Tibial nerve (tissue), 4 donors: ENCODE data around the gene RANBP6. TPM values are rescaled to one million over a fixed set of nuclear protein-coding genes. Genes with fewer than 3 reads are reported as not detected.
A peak's percentile ranks its signal among the peaks of the same experiment; 100 is the strongest.

Source experiments
- DNase-seq, 2 donors: peaks; one replicate each; pipeline ENCODE4 v3.0.0-alpha.2; 2019; ENCODE audit warnings: low spot score in 2 of 2
- H3K27ac ChIP-seq, 4 donors: fragments of 200-600 bp; sonication (generic) in 3 of 4; one replicate each; pipeline ENCODE4 v1.5.1; 2017 to 2019; ENCODE audit warnings: mild to moderate bottlenecking in 1 of 4
- H3K27me3 ChIP-seq, 2 donors: fragments of 200-600 bp; sonication (generic) in 1 of 2; one replicate each; pipeline versions ENCODE4 v1.5.1 to v1.6.0; 2017 to 2019
- H3K36me3 ChIP-seq, 3 donors: fragments of 200-600 bp; sonication (generic); one replicate each; pipeline ENCODE4 v1.5.1; 2018 to 2019
- H3K4me1 ChIP-seq, 4 donors: fragments of 200-600 bp; sonication (generic) in 3 of 4; one replicate each; pipeline ENCODE4 v1.5.1; 2017 to 2019
- H3K4me3 ChIP-seq, 4 donors: fragments of 200-600 bp; sonication (generic) in 3 of 4; one replicate each; pipeline ENCODE4 v1.5.1; 2017 to 2019; ENCODE audit warnings: mild to moderate bottlenecking in 1 of 4, moderate library complexity in 1 of 4
- H3K9me3 ChIP-seq, 4 donors: fragments of 200-600 bp; sonication (generic) in 3 of 4; one replicate each; pipeline ENCODE4 v1.5.1; 2017 to 2019
- EP300 ChIP-seq, 2 donors: sonication (generic); formaldehyde crosslinking; IDR thresholded peaks; one replicate each; pipeline ENCODE4 v1.6.1; 2017; ENCODE audit warnings: antibody characterized with exemption in 2 of 2, mild to moderate bottlenecking in 1 of 2
- POLR2A ChIP-seq, 2 donors: fragments of 450-650 bp; IDR thresholded peaks; one replicate each; pipeline ENCODE4 v1.6.1; 2017; ENCODE audit warnings: antibody characterized with exemption in 2 of 2, mild to moderate bottlenecking in 2 of 2, moderate library complexity in 2 of 2
- WGBS, 2 donors: methylation state at CpG; one replicate each; pipeline ENCODE4 v1.1.5; 2018; 5-methylcytosine and 5-hydroxymethylcytosine counted together
- total RNA-seq, 4 donors: library from RNA; depleted of rRNA; stranded (reverse); fragments of >200 nt; gene quantifications; one replicate each; pipeline ENCODE4 v1.1.0, GENCODE V29; 2016
- TF ChIP-seq, protein P1 (sequence below), 5 experiments: fragments of 200-600 bp in 3 of 5; fragments of 450-650 bp in 2 of 5; sonication (generic) in 3 of 5; IDR thresholded peaks; one replicate each; pipeline ENCODE4 v1.5.1; 2016 to 2019; ENCODE audit warnings: antibody characterized with exemption in 5 of 5, mild to moderate bottlenecking in 3 of 5, moderate library complexity in 2 of 5

RANBP6 gene
- total RNA-seq, 4 donors from 2014 or later = 8.8 to 19.9 (median 11.5) TPM

DNA sequence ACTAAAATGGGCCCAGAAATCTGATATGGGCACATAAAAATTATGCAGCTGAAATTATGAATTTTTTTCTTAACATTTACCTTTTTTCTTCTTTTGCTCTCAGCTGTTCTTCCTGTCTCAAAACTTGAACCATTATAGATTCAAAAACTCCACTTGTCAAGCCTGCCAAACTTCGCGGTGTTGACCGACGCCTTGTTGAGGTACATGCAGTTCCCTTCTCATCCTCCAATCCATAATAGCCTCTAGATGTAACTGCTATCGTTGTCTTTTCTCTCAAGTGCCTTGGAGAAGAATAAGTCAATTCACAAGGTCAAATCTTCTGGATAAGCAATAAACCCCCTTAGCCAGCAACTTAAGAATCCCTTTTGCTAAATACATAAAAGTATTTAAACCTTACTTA lies 27.2 kb downstream of the RANBP6 start:
- H3K27me3 ChIP-seq = no peaks in the 10 kb centered on the region
- no peak overlapping the region for H3K4me3 ChIP-seq
- DNase-seq = no peak
- no peak overlapping the region for H3K27ac ChIP-seq
- TF ChIP-seq EP300 (IDR thresholded peaks at IDR 0.05) = no peak
- TF ChIP-seq POLR2A (IDR thresholded peaks at IDR 0.05) = no peak
- TF ChIP-seq, protein P1, sequence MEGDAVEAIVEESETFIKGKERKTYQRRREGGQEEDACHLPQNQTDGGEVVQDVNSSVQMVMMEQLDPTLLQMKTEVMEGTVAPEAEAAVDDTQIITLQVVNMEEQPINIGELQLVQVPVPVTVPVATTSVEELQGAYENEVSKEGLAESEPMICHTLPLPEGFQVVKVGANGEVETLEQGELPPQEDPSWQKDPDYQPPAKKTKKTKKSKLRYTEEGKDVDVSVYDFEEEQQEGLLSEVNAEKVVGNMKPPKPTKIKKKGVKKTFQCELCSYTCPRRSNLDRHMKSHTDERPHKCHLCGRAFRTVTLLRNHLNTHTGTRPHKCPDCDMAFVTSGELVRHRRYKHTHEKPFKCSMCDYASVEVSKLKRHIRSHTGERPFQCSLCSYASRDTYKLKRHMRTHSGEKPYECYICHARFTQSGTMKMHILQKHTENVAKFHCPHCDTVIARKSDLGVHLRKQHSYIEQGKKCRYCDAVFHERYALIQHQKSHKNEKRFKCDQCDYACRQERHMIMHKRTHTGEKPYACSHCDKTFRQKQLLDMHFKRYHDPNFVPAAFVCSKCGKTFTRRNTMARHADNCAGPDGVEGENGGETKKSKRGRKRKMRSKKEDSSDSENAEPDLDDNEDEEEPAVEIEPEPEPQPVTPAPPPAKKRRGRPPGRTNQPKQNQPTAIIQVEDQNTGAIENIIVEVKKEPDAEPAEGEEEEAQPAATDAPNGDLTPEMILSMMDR (IDR thresholded peaks at IDR 0.05) = no peak
- WGBS, 2 donors = 87 to 89% methylated on average over 5 of the region's 5 CpGs
- H3K9me3 ChIP-seq = no peaks in the 10 kb centered on the region
- peaks cover 0 to 4% (median 0%) of the 10 kb centered on the region in 4 donors for H3K4me1 ChIP-seq
- H3K36me3 ChIP-seq = peaks cover 0 to 35% (median 0%) of the 10 kb centered on the region in 3 donors

DNA sequence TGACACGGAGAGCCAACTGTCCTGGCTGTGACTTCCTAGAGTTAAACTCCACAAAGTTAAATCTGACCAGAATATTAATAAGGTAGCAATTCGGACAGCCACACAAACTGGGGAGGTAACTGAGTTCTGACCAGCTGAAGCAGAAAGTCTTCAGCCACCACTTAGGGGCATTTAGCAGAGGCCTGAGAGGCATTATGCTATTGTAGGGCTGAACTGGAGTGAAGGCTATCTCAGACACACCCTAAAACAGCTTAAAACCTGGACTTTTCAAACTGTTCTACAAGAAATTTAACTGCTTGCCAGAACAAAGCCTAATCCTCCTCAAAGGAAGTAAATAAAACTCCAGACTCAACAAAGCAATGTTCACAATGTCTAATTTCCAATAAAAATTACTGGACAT lies 32.4 kb downstream of the RANBP6 start:
- Histone ChIP-seq H3K4me3 (no peak overlapping the region), H3K27me3 (no peaks in the 10 kb centered on the region), H3K36me3 (peaks cover 0 to 36% (median 3%) of the 10 kb centered on the region in 3 donors), H3K4me1 (peaks cover 0 to 15% (median 0%) of the 10 kb centered on the region in 4 donors), H3K27ac (no peak overlapping the region), H3K9me3 (no peaks in the 10 kb centered on the region)
- 76 to 83% methylated on average over 2 of the region's 2 CpGs for WGBS, 2 donors
- no peak for DNase-seq
- TF ChIP-seq, protein P1 (IDR thresholded peaks at IDR 0.05) = no peak
- TF ChIP-seq EP300 (IDR thresholded peaks at IDR 0.05) = no peak
- no peak for TF ChIP-seq POLR2A (IDR thresholded peaks at IDR 0.05)

DNA sequence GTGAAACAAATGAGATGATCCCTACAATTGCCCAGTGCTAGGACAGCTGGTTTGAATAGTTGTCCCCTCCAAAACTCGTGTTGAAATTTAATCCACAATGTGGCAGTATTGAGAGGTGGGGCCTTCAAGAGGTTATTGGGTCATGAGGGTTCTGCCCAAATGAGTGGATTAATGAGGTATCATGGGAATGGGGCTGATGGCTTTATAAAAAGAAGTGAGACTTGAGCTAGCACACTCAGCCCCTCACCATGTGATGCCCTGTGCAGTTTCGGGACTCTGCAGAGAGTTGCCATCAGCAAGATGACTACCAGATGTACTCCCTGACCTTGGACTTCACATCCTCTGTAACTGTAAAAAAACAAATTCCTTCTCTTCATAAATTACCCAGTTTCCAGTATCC lies 33.1 kb downstream of the RANBP6 start:
- H3K4me3 ChIP-seq = no peak overlapping the region
- H3K36me3 ChIP-seq = peaks cover 0 to 31% (median 3%) of the 10 kb centered on the region in 3 donors
- TF ChIP-seq POLR2A (IDR thresholded peaks at IDR 0.05) = no peak
- no peak for TF ChIP-seq EP300 (IDR thresholded peaks at IDR 0.05)
- TF ChIP-seq, protein P1 (IDR thresholded peaks at IDR 0.05) = no peak
- H3K9me3 ChIP-seq = no peaks in the 10 kb centered on the region
- 56 to 63% methylated on average over 2 of the region's 2 CpGs for WGBS, 2 donors
- no peak for DNase-seq
- no peak overlapping the region for H3K27ac ChIP-seq
- peaks cover 0 to 20% (median 0%) of the 10 kb centered on the region in 4 donors for H3K4me1 ChIP-seq
- H3K27me3 ChIP-seq = no peaks in the 10 kb centered on the region

DNA sequence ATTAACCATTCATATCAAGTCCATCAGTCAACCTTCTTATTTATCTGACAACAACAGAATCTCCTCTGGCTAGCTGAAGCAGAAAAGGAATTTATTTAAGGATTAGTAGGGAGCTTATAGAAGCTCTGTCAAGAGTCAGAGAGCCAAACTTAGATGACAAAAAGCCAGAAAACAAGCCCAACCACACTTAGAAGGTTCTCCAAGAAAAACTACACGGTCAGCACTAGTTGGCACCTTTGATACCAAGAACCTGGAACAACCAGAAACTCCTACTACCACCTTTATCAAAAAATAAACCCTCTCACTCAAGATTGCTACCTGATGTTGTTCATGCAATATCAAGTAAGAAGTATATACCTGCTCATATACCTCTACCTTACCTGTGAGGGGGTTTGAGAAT lies 36.9 kb downstream of the RANBP6 start:
- Histone ChIP-seq H3K9me3 (no peaks in the 10 kb centered on the region), H3K27ac (no peak overlapping the region), H3K4me3 (no peak overlapping the region), H3K27me3 (no peaks in the 10 kb centered on the region), H3K4me1 (peaks cover 0 to 30% (median 5%) of the 10 kb centered on the region in 4 donors), H3K36me3 (peaks cover 0 to 34% (median 3%) of the 10 kb centered on the region in 3 donors)
- no peak for DNase-seq
- TF ChIP-seq, protein P1 (IDR thresholded peaks at IDR 0.05) = no peak
- TF ChIP-seq EP300 (IDR thresholded peaks at IDR 0.05) (no peak), POLR2A (IDR thresholded peaks at IDR 0.05) (no peak)
- 57 to 63% methylated on average over 1 of the region's 1 CpG for WGBS, 2 donors

DNA sequence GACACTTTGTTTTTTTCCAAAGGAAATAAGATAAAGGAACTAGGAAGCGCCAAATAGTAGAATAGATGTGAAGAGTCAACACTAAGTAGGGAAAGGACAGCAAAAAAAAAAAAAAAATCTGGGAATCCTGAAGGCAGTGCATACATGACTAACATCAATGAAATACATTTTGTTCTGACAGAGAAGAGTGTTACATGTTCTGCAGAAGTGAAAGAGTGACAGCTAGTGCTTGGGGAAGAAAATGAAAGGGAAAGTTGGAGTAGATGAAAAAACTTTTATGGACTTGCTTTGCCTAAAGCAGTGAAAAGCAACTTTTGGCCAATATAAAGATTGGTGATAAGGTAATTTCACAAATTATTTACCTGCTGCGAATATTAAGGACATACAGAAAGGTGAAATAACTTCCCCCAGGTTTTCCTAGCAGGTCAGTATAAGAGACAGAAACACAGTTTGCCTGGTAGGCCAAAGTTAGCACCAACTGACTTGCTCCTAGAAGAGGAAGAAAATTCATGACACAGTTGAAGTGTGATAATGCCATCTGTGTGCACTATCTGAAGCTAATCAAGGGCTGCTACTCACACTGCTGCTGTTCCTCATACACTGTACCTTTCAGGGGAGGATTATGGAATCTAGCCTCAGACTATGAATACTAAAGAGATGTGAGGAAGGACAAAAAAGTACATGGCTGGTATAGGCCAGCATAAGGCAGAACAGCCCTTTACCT lies 38.6 kb downstream of the RANBP6 start:
- Histone ChIP-seq H3K4me3 (no peak overlapping the region), H3K36me3 (peaks cover 0 to 39% (median 0%) of the 10 kb centered on the region in 3 donors), H3K27ac (peak overlapping the region in 2 of 4 donors; percentile 37 to 57), H3K27me3 (no peaks in the 10 kb centered on the region), H3K9me3 (no peaks in the 10 kb centered on the region), H3K4me1 (peaks cover 0 to 30% (median 5%) of the 10 kb centered on the region in 4 donors)
- WGBS, 2 donors = 85 to 92% methylated on average over 2 of the region's 2 CpGs
- TF ChIP-seq POLR2A (IDR thresholded peaks at IDR 0.05) (no peak), EP300 (IDR thresholded peaks at IDR 0.05) (no peak)
- TF ChIP-seq, protein P1 (IDR thresholded peaks at IDR 0.05) = no peak
- no peak for DNase-seq
